BE2C (cell line): ENCODE results near the gene SMAP2.
A peak's percentile ranks its signal among the peaks of the same experiment; 100 is the strongest.

Experiments used
- DNase-seq: peaks from one replicate; pipeline ENCODE4 v3.0.0-alpha.2; 2020
- H3K27me3 ChIP-seq: fragments of 250-450 bp; sonication (Bioruptor Pico); 2 replicates; pipeline ENCODE4 v1.5.1; 2020; ENCODE audit warnings: mild to moderate bottlenecking
- H3K36me3 ChIP-seq: fragments of 250-450 bp; sonication (Bioruptor Pico); 2 replicates; pipeline ENCODE4 v1.5.1; 2020; ENCODE audit warnings: mild to moderate bottlenecking
- H3K4me1 ChIP-seq: fragments of 250-450 bp; sonication (Bioruptor Pico); 2 replicates; pipeline ENCODE4 v1.5.1; 2020
- H3K4me3 ChIP-seq: 2 replicates; pipeline ENCODE4 v1.5.1; 2011; ENCODE audit warnings: low read depth, low read length
- H3K9me3 ChIP-seq: fragments of 250-450 bp; sonication (Bioruptor Pico); 2 replicates; pipeline ENCODE4 v1.5.1; 2020
- CTCF ChIP-seq: IDR thresholded peaks from 2 replicates; pipeline ENCODE4 v1.5.1; 2012; ENCODE audit warnings: mild to moderate bottlenecking, low read depth, low read length

SMAP2 gene

DNA sequence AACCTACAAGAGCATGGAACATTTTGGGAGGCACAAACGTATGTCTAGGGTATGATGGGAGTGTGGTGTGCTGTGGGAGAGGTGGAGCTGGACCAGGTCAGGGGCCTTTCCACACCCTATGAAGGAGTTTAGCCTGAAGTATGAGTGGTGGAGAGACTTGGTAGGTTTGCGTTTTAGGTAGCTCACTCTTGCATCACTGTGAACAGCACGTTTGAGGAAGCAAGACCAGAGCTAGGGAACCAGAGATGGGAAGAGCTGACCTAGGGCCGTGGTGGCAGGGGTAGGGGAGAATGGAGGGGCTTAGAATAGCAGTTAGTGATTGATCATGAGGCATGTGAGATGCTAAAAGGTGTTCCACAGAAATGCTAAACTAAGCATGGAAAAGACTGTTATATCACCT lies 51.7 kb downstream of the SMAP2 start:
- Histone ChIP-seq H3K4me1 (no peaks in the 10 kb centered on the region), H3K9me3 (no peaks in the 10 kb centered on the region), H3K36me3 (no peaks in the 10 kb centered on the region), H3K27me3 (no peaks in the 10 kb centered on the region), H3K4me3 (no peak overlapping the region)
- no peak for TF ChIP-seq CTCF
- DNase-seq: no peak

DNA sequence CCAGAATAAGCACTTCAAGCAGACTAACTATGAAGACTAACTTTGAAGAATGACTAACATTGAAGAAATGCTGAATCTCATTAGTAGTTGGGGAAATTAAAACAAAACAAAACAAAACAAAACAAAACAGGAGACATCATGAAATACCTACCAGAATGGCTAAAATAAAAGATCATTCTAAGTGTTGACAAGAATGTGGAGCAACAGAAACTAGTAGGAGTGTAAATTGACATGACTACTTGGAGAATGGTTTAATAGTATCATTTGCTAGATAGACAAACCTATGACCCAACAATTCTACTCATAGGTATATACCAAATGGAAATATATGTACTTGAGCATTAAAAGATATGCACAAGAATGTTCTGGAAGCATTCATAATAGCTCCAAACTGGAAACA lies 57.9 kb downstream of the SMAP2 start:
- TF ChIP-seq CTCF: no peak
- no peak overlapping the region for H3K4me3 ChIP-seq
- no peaks in the 10 kb centered on the region for H3K36me3 ChIP-seq

DNA sequence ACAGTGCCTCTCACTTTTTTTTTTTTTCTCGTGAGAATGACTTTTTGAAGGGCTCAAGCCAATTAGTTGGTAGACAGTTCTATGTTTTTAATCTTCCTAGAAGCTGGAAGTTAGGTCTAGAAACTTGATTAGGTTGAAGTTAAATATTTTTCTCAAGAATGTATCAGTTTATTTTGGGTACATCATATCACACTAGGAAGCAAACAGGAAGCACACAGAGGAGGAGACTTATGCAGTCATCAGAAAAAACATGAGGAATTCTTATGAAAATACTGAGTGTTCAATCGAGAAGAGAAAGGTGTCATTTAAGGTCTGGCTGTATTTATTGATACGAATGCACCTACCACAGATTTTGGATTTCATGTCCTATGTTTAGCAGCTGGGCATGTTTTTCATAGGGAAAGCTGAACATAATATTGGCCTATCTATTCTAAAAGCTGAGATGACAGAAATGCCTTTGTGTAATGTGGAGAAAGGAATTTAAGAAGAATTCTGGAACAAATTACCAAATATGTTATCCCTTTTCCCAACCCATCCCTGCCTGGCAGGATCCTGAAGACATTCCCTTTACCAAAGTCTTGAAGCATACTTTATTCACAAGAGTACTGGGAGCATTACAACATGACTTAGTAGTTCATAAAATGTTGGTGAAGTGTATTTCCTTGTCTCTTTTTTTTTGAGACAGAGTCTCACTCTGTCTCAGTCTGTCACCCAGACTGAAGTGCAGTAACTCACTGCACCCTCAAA lies 59.3 kb downstream of the SMAP2 start:
- H3K9me3 ChIP-seq: no peaks in the 10 kb centered on the region
- TF ChIP-seq CTCF: no peak
- no peaks in the 10 kb centered on the region for H3K36me3 ChIP-seq

More for the DNA sequence above, 57.9 kb downstream of the SMAP2 start:
- no peaks in the 10 kb centered on the region for H3K4me1 ChIP-seq
- no peak for DNase-seq
- no peaks in the 10 kb centered on the region for H3K27me3 ChIP-seq
- no peaks in the 10 kb centered on the region for H3K9me3 ChIP-seq

GRCh38 chr1:40435471-40435870 lies 61.9 kb downstream of the SMAP2 start:
- Histone ChIP-seq H3K36me3 (no peaks in the 10 kb centered on the region), H3K9me3 (no peaks in the 10 kb centered on the region), H3K4me3 (no peak overlapping the region), H3K4me1 (no peaks in the 10 kb centered on the region), H3K27me3 (no peaks in the 10 kb centered on the region)
- DNase-seq: no peak
- no peak for TF ChIP-seq CTCF

More for the DNA sequence above, 59.3 kb downstream of the SMAP2 start:
- no peak for DNase-seq
- Histone ChIP-seq H3K4me3 (no peak overlapping the region), H3K27me3 (no peaks in the 10 kb centered on the region), H3K4me1 (no peaks in the 10 kb centered on the region)

- H3K27me3 ChIP-seq: no peaks in the 10 kb centered on the region
- no peak for TF ChIP-seq CTCF
- H3K9me3 ChIP-seq: no peaks in the 10 kb centered on the region
- no peak for DNase-seq
- no peaks in the 10 kb centered on the region for H3K4me1 ChIP-seq
- H3K4me3 ChIP-seq: no peak overlapping the region
- no peaks in the 10 kb centered on the region for H3K36me3 ChIP-seq
These were observed 62.3 kb downstream of the SMAP2 start for GRCh38 chr1:40435876-40436275.

DNA sequence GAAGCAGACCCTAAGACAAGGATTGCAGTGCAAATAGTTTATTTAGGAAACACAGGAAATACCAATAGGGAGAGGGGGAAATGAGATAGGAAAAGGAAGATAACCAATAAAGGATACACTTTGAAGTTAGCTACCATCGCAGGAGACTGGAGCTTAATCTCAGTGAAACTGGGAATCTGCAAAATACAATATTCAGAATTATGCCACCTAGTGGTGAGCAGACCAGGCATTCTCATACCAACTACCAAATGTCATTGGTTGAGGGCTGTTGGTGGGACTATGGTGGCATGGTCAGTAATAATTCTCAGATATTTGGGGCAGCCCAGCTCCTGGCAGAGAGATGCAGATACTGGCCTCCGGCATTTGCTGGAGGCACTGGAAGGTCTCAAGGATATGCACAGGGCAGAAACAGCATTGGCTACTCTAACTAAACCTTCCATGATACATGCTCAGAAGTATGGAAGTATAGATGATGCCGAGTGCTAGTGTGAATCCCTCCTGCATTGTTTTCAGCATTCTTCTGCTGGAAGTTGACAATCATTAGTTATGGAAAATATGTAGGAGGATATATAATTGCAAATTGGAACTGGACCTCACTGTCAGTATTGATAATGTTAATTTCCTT lies 65.0 kb downstream of the SMAP2 start:
- peak; percentile 9 for DNase-seq
- H3K9me3 ChIP-seq: no peaks in the 10 kb centered on the region
- no peak overlapping the region for H3K4me3 ChIP-seq
- TF ChIP-seq CTCF: peak; percentile 62
- no peaks in the 10 kb centered on the region for H3K4me1 ChIP-seq
- H3K36me3 ChIP-seq: no peaks in the 10 kb centered on the region
- H3K27me3 ChIP-seq: no peaks in the 10 kb centered on the region
